H9 (cell line): ENCODE data around the gene GNMT. TPM values are rescaled to one million over a fixed set of nuclear protein-coding genes. Genes with fewer than 3 reads are reported as not detected.

Source experiments
- DNase-seq: peaks from one replicate; pipeline ENCODE4 v3.0.0-alpha.2; 2017
- H2AFZ ChIP-seq: one replicate; pipeline ENCODE4 v1.6.1; 2013; ENCODE audit warnings: mild to moderate bottlenecking, low read length, control low read depth, moderate library complexity
- H2AK5ac ChIP-seq: 2 replicates; pipeline ENCODE4 v1.6.1; 2013; ENCODE audit warnings: low read length, control low read depth, mixed read lengths; ENCODE audit not compliant: insufficient read length
- H2BK120ac ChIP-seq: one replicate; pipeline ENCODE4 v1.6.1; 2013; ENCODE audit warnings: low read depth, mild to moderate bottlenecking, low read length, control low read depth, inconsistent platforms; ENCODE audit not compliant: poor library complexity, severe bottlenecking
- H2BK12ac ChIP-seq: 2 replicates; pipeline ENCODE4 v1.6.1; 2013; ENCODE audit warnings: low read length, control low read depth, mixed read lengths, low read depth; ENCODE audit not compliant: insufficient read length
- H2BK15ac ChIP-seq: 2 replicates; pipeline ENCODE4 v1.6.1; 2013; ENCODE audit warnings: low read depth, low read length, control low read depth
- H2BK20ac ChIP-seq: one replicate; pipeline ENCODE4 v1.6.1; 2013; ENCODE audit warnings: low read depth, mild to moderate bottlenecking, low read length, control low read depth, inconsistent platforms; ENCODE audit not compliant: poor library complexity, severe bottlenecking
- H2BK5ac ChIP-seq: 2 replicates; pipeline ENCODE4 v1.6.1; 2013; ENCODE audit warnings: low read length, control low read depth, mixed read lengths; ENCODE audit not compliant: insufficient read length
- H3K14ac ChIP-seq: 2 replicates; pipeline ENCODE4 v1.6.1; 2013; ENCODE audit warnings: low read length, control low read depth; ENCODE audit not compliant: insufficient read depth
- H3K18ac ChIP-seq: 2 replicates; pipeline ENCODE4 v1.6.1; 2013; ENCODE audit warnings: low read depth, mild to moderate bottlenecking, mixed read lengths, low read length, control low read depth; ENCODE audit not compliant: insufficient read length
- H3K23ac ChIP-seq: 2 replicates; pipeline ENCODE4 v1.6.1; 2013; ENCODE audit warnings: low read length, control low read depth, mixed read lengths, low read depth; ENCODE audit not compliant: insufficient read length
- H3K23me2 ChIP-seq: 2 replicates; pipeline ENCODE4 v1.6.1; 2013; ENCODE audit warnings: low read depth, mild to moderate bottlenecking, mixed read lengths, low read length, control low read depth; ENCODE audit not compliant: insufficient read length, poor library complexity, severe bottlenecking
- H3K27ac ChIP-seq: 2 replicates; pipeline ENCODE4 v1.5.1; 2013; ENCODE audit warnings: low read length, control low read depth, mixed read lengths, low read depth; ENCODE audit not compliant: insufficient read length
- H3K27me3 ChIP-seq: 2 replicates; pipeline ENCODE4 v1.6.1; 2013; ENCODE audit warnings: low read length, control low read depth, inconsistent platforms; ENCODE audit not compliant: insufficient read depth
- H3K4ac ChIP-seq: 2 replicates; pipeline ENCODE4 v1.6.1; 2013; ENCODE audit warnings: low read depth, mild to moderate bottlenecking, control low read depth, inconsistent platforms, low read length, moderate library complexity
- H3K4me1 ChIP-seq: 2 replicates; pipeline ENCODE4 v1.6.1; 2013; ENCODE audit warnings: low read length, control low read depth, inconsistent platforms; ENCODE audit not compliant: insufficient read depth
- H3K4me2 ChIP-seq: 2 replicates; pipeline ENCODE4 v1.6.1; 2013; ENCODE audit warnings: low read length, control low read depth, mixed read lengths; ENCODE audit not compliant: insufficient read length, insufficient read depth
- H3K56ac ChIP-seq: 2 replicates; pipeline ENCODE4 v1.6.1; 2013; ENCODE audit warnings: low read depth, mild to moderate bottlenecking, mixed read lengths, low read length, control low read depth; ENCODE audit not compliant: insufficient read length
- H3K79me1 ChIP-seq: 2 replicates; pipeline ENCODE4 v1.6.1; 2013; ENCODE audit warnings: low read depth, mild to moderate bottlenecking, moderate library complexity, low read length, control low read depth, inconsistent platforms; ENCODE audit not compliant: insufficient read depth, poor library complexity, severe bottlenecking
- H3K79me2 ChIP-seq: 2 replicates; pipeline ENCODE4 v1.6.1; 2013; ENCODE audit warnings: low read length, control low read depth, inconsistent platforms; ENCODE audit not compliant: insufficient read depth
- H3K9ac ChIP-seq: 2 replicates; pipeline ENCODE4 v1.6.1; 2013; ENCODE audit warnings: low read length, control low read depth, mixed read lengths; ENCODE audit not compliant: insufficient read length; ENCODE audit errors: extremely low read depth
- H3K9me3 ChIP-seq: one replicate; pipeline ENCODE4 v1.6.1; 2013; ENCODE audit warnings: low read depth, low read length, inconsistent platforms; ENCODE audit not compliant: control insufficient read depth
- H3T11ph ChIP-seq: one replicate; pipeline ENCODE4 v1.6.1; 2013; ENCODE audit warnings: mild to moderate bottlenecking, low read length, control low read depth, inconsistent platforms
- H4K20me1 ChIP-seq: one replicate; pipeline ENCODE4 v1.6.1; 2013; ENCODE audit not compliant: control insufficient read depth, insufficient read length, insufficient read depth
- H4K5ac ChIP-seq: 2 replicates; pipeline ENCODE4 v1.6.1; 2013; ENCODE audit warnings: low read depth, mild to moderate bottlenecking, mixed read lengths, low read length, control low read depth; ENCODE audit not compliant: insufficient read length
- H4K8ac ChIP-seq: replicated peaks from 2 replicates; pipeline ENCODE4 v1.6.1; 2013; ENCODE audit warnings: low read length, control low read depth, mixed read lengths, low read depth; ENCODE audit not compliant: insufficient read length
- H4K91ac ChIP-seq: 2 replicates; pipeline ENCODE4 v1.6.1; 2013; ENCODE audit warnings: low read depth, mild to moderate bottlenecking, moderate library complexity, mixed read lengths, low read length, control low read depth; ENCODE audit not compliant: insufficient read length
- H3K27ac Mint-ChIP-seq, 3 experiments: 2 replicates in 2 of 3; 3 replicates in 1 of 3; pipeline ENCODE4 v1.8.0; 2020 to 2021; ENCODE audit warnings: mixed read lengths in 3 of 3, mild to moderate bottlenecking in 1 of 3, moderate library complexity in 1 of 3
- H3K27me3 Mint-ChIP-seq: 2 replicates; pipeline ENCODE4 v1.8.0; 2021; ENCODE audit warnings: low read depth, mild to moderate bottlenecking, moderate library complexity, mixed read lengths
- H3K36me3 Mint-ChIP-seq, 3 experiments: 2 replicates in 2 of 3; 3 replicates in 1 of 3; pipeline ENCODE4 v1.8.0; 2020 to 2021; ENCODE audit warnings: low read depth in 3 of 3, mixed read lengths in 3 of 3; ENCODE audit not compliant: insufficient read depth in 1 of 3
- H3K4me1 Mint-ChIP-seq, 2 experiments: 2 replicates each; pipeline ENCODE4 v1.8.0; 2020; ENCODE audit warnings: mixed read lengths in 2 of 2
- H3K4me3 Mint-ChIP-seq, 2 experiments: 2 replicates in 1 of 2; 3 replicates in 1 of 2; pipeline ENCODE4 v1.8.0; 2020 to 2021; ENCODE audit warnings: mild to moderate bottlenecking in 2 of 2, mixed read lengths in 2 of 2, moderate library complexity in 1 of 2
- H3K9me3 Mint-ChIP-seq, 2 experiments: 2 replicates in 1 of 2; 3 replicates in 1 of 2; pipeline ENCODE4 v1.8.0; 2020; ENCODE audit warnings: mild to moderate bottlenecking in 2 of 2, mixed read lengths in 2 of 2, moderate library complexity in 1 of 2
- CTCF ChIP-seq: fragments of 200-600 bp; sonication (generic); conservative IDR thresholded peaks from 3 replicates; pipeline ENCODE4 v1.8.0; 2021; ENCODE audit warnings: antibody characterized with exemption, mild to moderate bottlenecking
- WGBS: extraction: QIAGEN DNeasy Blood & Tissue Kit; methylation state at CpG from one replicate; pipeline ENCODE4 v1.1.7; 2013; ENCODE audit warnings: missing lambda C conversion rate, low lambda C conversion rate, mixed read lengths; ENCODE audit not compliant: insufficient read length; ENCODE audit errors: extremely low coverage; 5-methylcytosine and 5-hydroxymethylcytosine counted together
- total RNA-seq: library from RNA; stranded (reverse); gene quantifications from 2 replicates; pipeline ENCODE4 v1.2.1, GENCODE V29; 2021

Gene GNMT
- total RNA-seq, 1 experiment from 2014 or later = 1.1 TPM

DNA sequence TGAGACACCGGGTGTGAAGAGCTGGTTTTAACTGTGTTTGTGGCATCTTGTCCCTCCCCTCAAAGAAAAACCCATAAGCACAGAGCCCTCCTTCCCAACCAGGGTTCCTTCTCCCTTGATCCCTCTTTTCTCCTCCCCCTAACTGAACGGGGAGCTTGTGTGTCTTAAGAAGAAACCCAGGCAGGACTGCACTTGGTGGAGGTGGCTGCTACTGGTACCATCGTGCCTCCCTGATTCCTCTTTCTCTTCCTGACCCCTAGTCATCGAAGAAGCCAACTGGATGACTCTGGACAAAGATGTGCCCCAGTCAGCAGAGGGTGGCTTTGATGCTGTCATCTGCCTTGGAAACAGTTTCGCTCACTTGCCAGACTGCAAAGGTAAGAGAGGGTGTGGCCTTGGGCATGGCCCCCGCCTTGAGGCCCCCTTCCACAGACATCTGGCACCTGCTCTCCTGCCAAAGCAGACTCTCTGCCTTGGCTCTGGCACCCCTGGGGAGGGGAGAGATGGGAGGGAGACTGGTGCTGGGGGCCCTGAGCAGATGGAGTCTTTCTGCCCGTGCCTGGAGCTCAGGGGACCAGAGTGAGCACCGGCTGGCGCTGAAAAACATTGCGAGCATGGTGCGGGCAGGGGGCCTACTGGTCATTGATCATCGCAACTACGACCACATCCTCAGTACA lies 2.1 kb downstream of the GNMT start:
- Mint-ChIP-seq H3K27ac (no peak overlapping the region), H3K4me3 (0 out of 5 replicates have a peak overlapping the region, but pooled peaks of 1 of the 2 experiments have one; percentile 62), H3K27me3 (peaks cover 36% of the 10 kb centered on the region), H3K9me3 (0 out of 5 replicates have a peak, but pooled peaks cover 0 to 2% of the 10 kb centered on the region in 2 experiments), H3K4me1 (peaks cover 12% of the 10 kb centered on the region in 2 experiments), H3K36me3 (peaks cover 0 to 33% (median 13%) of the 10 kb centered on the region in 3 experiments; a peak in 5 of 7 replicates)
- Histone ChIP-seq H3K79me2 (no peaks in the 10 kb centered on the region), H3K23ac (no peak overlapping the region), H3K56ac (no peak overlapping the region), H2BK12ac (no peak overlapping the region), H3K27ac (no peak overlapping the region), H3K9ac (no peak overlapping the region), H2BK5ac (no peak overlapping the region), H2AFZ (no peak overlapping the region), H3T11ph (no peak overlapping the region), H2AK5ac (no peak overlapping the region), H2BK120ac (no peak overlapping the region), H4K91ac (no peak overlapping the region), H4K20me1 (no peaks in the 10 kb centered on the region), H3K4me1 (no peaks in the 10 kb centered on the region), H3K4me2 (no peak overlapping the region), H4K5ac (no peak overlapping the region), H3K27me3 (peaks cover 6% of the 10 kb centered on the region; the same call in 1 of the 2 replicates), H3K79me1 (no peaks in the 10 kb centered on the region), H3K14ac (no peak overlapping the region), H3K23me2 (peaks cover 10% of the 10 kb centered on the region), H3K4ac (no peak overlapping the region), H3K9me3 (no peaks in the 10 kb centered on the region), H2BK20ac (no peak overlapping the region), H3K18ac (no peak overlapping the region), H2BK15ac (no peak overlapping the region), H4K8ac (no peak overlapping the region)
- TF ChIP-seq CTCF = no peak
- DNase-seq = no peak
- WGBS = no CpG with 5 or more reads among the region's 13 CpGs
